ENCODE results near the gene OGFR. TPM values are rescaled to one million over a fixed set of nuclear protein-coding genes. Genes with fewer than 3 reads are reported as not detected.
A peak's percentile ranks its signal among the peaks of the same experiment; 100 is the strongest.

Gene OGFR
- total RNA-seq, 1 donor from 2014 or later: 7.0 TPM

GRCh38 chr20:62787866-62788265 lies 16.8 kb upstream of the OGFR start:
- H3K27ac ChIP-seq: no peak overlapping the region
- Mint-ChIP-seq H3K4me1 (peaks cover 25% of the 10 kb centered on the region), H3K27me3 (ENCODE audit: insufficient read depth, low read depth) (peaks cover 19% of the 10 kb centered on the region), H3K36me3 (no peaks in the 10 kb centered on the region), H3K27ac (peak overlapping the region; percentile 83), H3K9me3 (no peaks in the 10 kb centered on the region), H3K4me3 (no peak overlapping the region)
- H2AFZ ChIP-seq (replicated peaks): no peak overlapping the region
- H3K4me1 ChIP-seq: peaks cover 12% of the 10 kb centered on the region
- no peaks in the 10 kb centered on the region for H3K79me2 ChIP-seq (ENCODE audit: low read depth)
- no peak overlapping the region for H3K9ac ChIP-seq
- TF ChIP-seq EZH2 (IDR thresholded peaks at IDR 0.05): no peak
- TF ChIP-seq CTCF (IDR thresholded peaks at IDR 0.05): no peak
- no peak for TF ChIP-seq EZH2phosphoT487 (IDR thresholded peaks at IDR 0.05)
- no peaks in the 10 kb centered on the region for H3K9me3 ChIP-seq (ENCODE audit: low read depth)
- H3K4me3 ChIP-seq: no peak overlapping the region
- H3F3A ChIP-seq (ENCODE audit: low read depth): peaks cover 10% of the 10 kb centered on the region
- H3K36me3 ChIP-seq: no peaks in the 10 kb centered on the region
- H3K27me3 ChIP-seq: peaks cover 10% of the 10 kb centered on the region
- no peak overlapping the region for H3K4me2 ChIP-seq
- no peak for DNase-seq (ENCODE audit: low spot score)
- no peaks in the 10 kb centered on the region for H4K20me1 ChIP-seq (ENCODE audit: low read depth)

- Mint-ChIP-seq H3K9me3 (no peaks in the 10 kb centered on the region), H3K36me3 (no peaks in the 10 kb centered on the region), H3K4me1 (peaks cover 28% of the 10 kb centered on the region), H3K4me3 (no peak overlapping the region), H3K27ac (peak overlapping the region; percentile 34), H3K27me3 (ENCODE audit: insufficient read depth, low read depth) (peaks cover 18% of the 10 kb centered on the region)
- Histone ChIP-seq H3K4me2 (no peak overlapping the region), H3K27ac (no peak overlapping the region), H3K9me3 (ENCODE audit: low read depth) (no peaks in the 10 kb centered on the region), H2AFZ (replicated peaks) (no peak overlapping the region), H3K27me3 (peaks cover 18% of the 10 kb centered on the region), H4K20me1 (ENCODE audit: low read depth) (no peaks in the 10 kb centered on the region), H3K36me3 (no peaks in the 10 kb centered on the region), H3K79me2 (ENCODE audit: low read depth) (no peaks in the 10 kb centered on the region), H3K4me3 (no peak overlapping the region), H3K9ac (no peak overlapping the region), H3K4me1 (peaks cover 12% of the 10 kb centered on the region), H3F3A (ENCODE audit: low read depth) (peaks cover 10% of the 10 kb centered on the region)
- DNase-seq (ENCODE audit: low spot score): no peak
- no peak for TF ChIP-seq EZH2 (IDR thresholded peaks at IDR 0.05)
- no peak for TF ChIP-seq CTCF (IDR thresholded peaks at IDR 0.05)
- no peak for TF ChIP-seq EZH2phosphoT487 (IDR thresholded peaks at IDR 0.05)
Observed at GRCh38 chr20:62788607-62789006, 16.0 kb upstream of the OGFR start.

GRCh38 chr20:62790075-62790474 lies 14.6 kb upstream of the OGFR start:
- Histone ChIP-seq H3K79me2 (ENCODE audit: low read depth) (no peaks in the 10 kb centered on the region), H3K4me1 (peaks cover 18% of the 10 kb centered on the region), H3K4me3 (no peak overlapping the region), H3F3A (ENCODE audit: low read depth) (peaks cover 17% of the 10 kb centered on the region), H3K36me3 (no peaks in the 10 kb centered on the region), H4K20me1 (ENCODE audit: low read depth) (peaks cover 7% of the 10 kb centered on the region), H3K27me3 (peaks cover 30% of the 10 kb centered on the region), H2AFZ (replicated peaks) (no peak overlapping the region), H3K9ac (no peak overlapping the region), H3K9me3 (ENCODE audit: low read depth) (no peaks in the 10 kb centered on the region), H3K27ac (no peak overlapping the region), H3K4me2 (no peak overlapping the region)
- DNase-seq (ENCODE audit: low spot score): no peak
- no peaks in the 10 kb centered on the region for H3K9me3 Mint-ChIP-seq
- no peak overlapping the region for H3K27ac Mint-ChIP-seq
- no peaks in the 10 kb centered on the region for H3K36me3 Mint-ChIP-seq
- peaks cover 25% of the 10 kb centered on the region for H3K4me1 Mint-ChIP-seq
- H3K4me3 Mint-ChIP-seq: no peak overlapping the region
- H3K27me3 Mint-ChIP-seq (ENCODE audit: insufficient read depth, low read depth): peaks cover 19% of the 10 kb centered on the region
- TF ChIP-seq CTCF (IDR thresholded peaks at IDR 0.05) (no peak), EZH2phosphoT487 (IDR thresholded peaks at IDR 0.05) (no peak), EZH2 (IDR thresholded peaks at IDR 0.05) (no peak)

Data from neural progenitor cell (in vitro differentiated cells).